GM12891 (cell line): Measurements from ENCODE around the gene TSPAN18.
"Not testable (repeated sequence)": the region's sequence is repeated elsewhere in the genome, so short reads cannot be mapped to it uniquely, and the experiment has no call there.

Experiments
- PAX5 ChIP-seq: IDR thresholded peaks from 2 replicates; pipeline ENCODE4 v1.6.1; 2011; ENCODE audit warnings: low read length, moderate library complexity, mild to moderate bottlenecking; ENCODE audit not compliant: insufficient read depth, severe bottlenecking
- POLR2A ChIP-seq: IDR thresholded peaks from 2 replicates; pipeline ENCODE4 v1.6.1; 2011; ENCODE audit warnings: low read depth, low read length, control low read depth
- POLR2AphosphoS5 ChIP-seq: IDR thresholded peaks from 2 replicates; pipeline ENCODE4 v1.6.1; 2011; ENCODE audit warnings: low read depth, low read length, control low read depth
- POU2F2 ChIP-seq: IDR thresholded peaks from 2 replicates; pipeline ENCODE4 v1.6.1; 2011; ENCODE audit warnings: low read depth, mild to moderate bottlenecking, control low read depth, low read length, moderate library complexity
- TAF1 ChIP-seq: IDR thresholded peaks from 2 replicates; pipeline ENCODE4 v1.6.1; 2011; ENCODE audit warnings: low read depth, low read length, control low read depth

DNA sequence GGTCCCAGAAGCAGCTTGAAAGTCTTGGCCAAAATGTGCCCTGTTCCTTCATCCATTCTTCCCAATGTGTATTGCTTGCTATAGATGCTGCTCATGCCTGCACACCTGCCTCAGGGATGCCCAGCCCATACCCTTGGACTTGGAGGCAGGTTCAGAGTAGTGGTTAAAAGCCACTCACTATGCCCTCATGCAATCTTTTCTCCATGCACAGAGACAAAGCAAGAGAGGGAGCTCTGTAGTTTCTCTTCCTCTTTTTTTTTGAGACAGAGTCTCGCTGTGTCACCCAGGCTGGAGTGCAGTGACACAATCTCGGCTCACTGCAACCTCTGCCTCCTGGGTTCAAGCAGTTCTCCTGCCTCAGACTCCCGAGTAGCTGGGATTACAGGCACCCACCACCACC, 144.9 kb downstream of the TSPAN18 start:
- not testable (repeated sequence) for TF ChIP-seq TAF1, POLR2A, POLR2AphosphoS5, PAX5, POU2F2
